Trophoblast cell (in vitro differentiated cells and primary cell): Measurements from ENCODE around the gene PKDREJ.

Source experiments
- DNase-seq, 2 donors: peaks; one replicate each; pipeline ENCODE4 v3.0.0-alpha.2; 2016
- H2AFZ ChIP-seq: 2 replicates; pipeline ENCODE4 v1.6.1; 2013; ENCODE audit warnings: low read length, moderate library complexity, mild to moderate bottlenecking; ENCODE audit not compliant: insufficient read depth, poor library complexity
- H2AK5ac ChIP-seq: 2 replicates; pipeline ENCODE4 v1.6.1; 2013; ENCODE audit warnings: mild to moderate bottlenecking, low read length
- H2BK120ac ChIP-seq: 2 replicates; pipeline ENCODE4 v1.6.1; 2013; ENCODE audit warnings: low read length, mild to moderate bottlenecking, moderate library complexity; ENCODE audit not compliant: insufficient read depth, poor library complexity
- H2BK12ac ChIP-seq: 2 replicates; pipeline ENCODE4 v1.6.1; 2013; ENCODE audit warnings: mild to moderate bottlenecking, low read length, moderate library complexity
- H2BK5ac ChIP-seq: 2 replicates; pipeline ENCODE4 v1.6.1; 2013; ENCODE audit warnings: low read length, low read depth, moderate library complexity, mild to moderate bottlenecking; ENCODE audit not compliant: poor library complexity
- H3K14ac ChIP-seq: 2 replicates; pipeline ENCODE4 v1.6.1; 2013; ENCODE audit warnings: mild to moderate bottlenecking, low read length
- H3K18ac ChIP-seq: 2 replicates; pipeline ENCODE4 v1.6.1; 2013; ENCODE audit warnings: mild to moderate bottlenecking, low read length
- H3K23ac ChIP-seq: 2 replicates; pipeline ENCODE4 v1.6.1; 2013; ENCODE audit warnings: low read length
- H3K27ac ChIP-seq: 2 replicates; pipeline ENCODE4 v1.5.1; 2013; ENCODE audit warnings: low read depth, mild to moderate bottlenecking, inconsistent platforms, low read length, moderate library complexity
- H3K27me3 ChIP-seq: 2 replicates; pipeline ENCODE4 v1.6.1; 2013; ENCODE audit warnings: inconsistent platforms, mild to moderate bottlenecking, low read length, moderate library complexity; ENCODE audit not compliant: insufficient read depth
- H3K36me3 ChIP-seq, 2 experiments: 1 replicate in 1 of 2; 2 replicates in 1 of 2; pipeline ENCODE4 v1.6.1; 2013; ENCODE audit warnings: low read length in 2 of 2, mild to moderate bottlenecking in 2 of 2, moderate library complexity in 1 of 2; ENCODE audit not compliant: insufficient read depth in 2 of 2, control insufficient read depth in 1 of 2
- H3K4ac ChIP-seq: 2 replicates; pipeline ENCODE4 v1.6.1; 2013; ENCODE audit warnings: low read depth, mild to moderate bottlenecking, low read length, moderate library complexity
- H3K4me1 ChIP-seq, 2 experiments: 1 replicate in 1 of 2; 2 replicates in 1 of 2; pipeline ENCODE4 v1.6.1; 2013; ENCODE audit warnings: low read length in 2 of 2, mild to moderate bottlenecking in 2 of 2, moderate library complexity in 1 of 2; ENCODE audit not compliant: insufficient read depth in 2 of 2, control insufficient read depth in 1 of 2
- H3K4me2 ChIP-seq: 2 replicates; pipeline ENCODE4 v1.6.1; 2013; ENCODE audit warnings: inconsistent platforms, mild to moderate bottlenecking, low read length, moderate library complexity
- H3K4me3 ChIP-seq: 2 replicates; pipeline ENCODE4 v1.5.1; 2013; ENCODE audit warnings: mild to moderate bottlenecking, low read depth, low read length, inconsistent platforms
- H3K79me1 ChIP-seq: one replicate; pipeline ENCODE4 v1.6.1; 2013; ENCODE audit warnings: low read length
- H3K79me2 ChIP-seq: 2 replicates; pipeline ENCODE4 v1.6.1; 2013; ENCODE audit warnings: low read length, mild to moderate bottlenecking; ENCODE audit not compliant: control insufficient read depth, insufficient read depth, poor library complexity
- H3K9ac ChIP-seq: 2 replicates; pipeline ENCODE4 v1.6.1; 2013; ENCODE audit warnings: mild to moderate bottlenecking, low read length
- H3K9me3 ChIP-seq: 2 replicates; pipeline ENCODE4 v1.6.1; 2013; ENCODE audit warnings: low read depth, mild to moderate bottlenecking, control low read depth, inconsistent platforms, low read length; ENCODE audit not compliant: insufficient read depth
- H4K12ac ChIP-seq: 2 replicates; pipeline ENCODE4 v1.6.1; 2013; ENCODE audit warnings: low read depth, mild to moderate bottlenecking, low read length, moderate library complexity
- H4K8ac ChIP-seq: 2 replicates; pipeline ENCODE4 v1.6.1; 2013; ENCODE audit warnings: low read depth, mild to moderate bottlenecking, low read length, moderate library complexity
- H4K91ac ChIP-seq: one replicate; pipeline ENCODE4 v1.6.1; 2013; ENCODE audit warnings: low read depth, mild to moderate bottlenecking, low read length, moderate library complexity
- WGBS: extraction: QIAGEN DNeasy Blood & Tissue Kit; methylation state at CpG from one replicate; pipeline ENCODE4 v1.1.7; 2013; ENCODE audit warnings: missing lambda C conversion rate; ENCODE audit not compliant: insufficient read length, insufficient coverage; ENCODE audit errors: extremely low coverage; 5-methylcytosine and 5-hydroxymethylcytosine counted together

The PKDREJ gene

DNA sequence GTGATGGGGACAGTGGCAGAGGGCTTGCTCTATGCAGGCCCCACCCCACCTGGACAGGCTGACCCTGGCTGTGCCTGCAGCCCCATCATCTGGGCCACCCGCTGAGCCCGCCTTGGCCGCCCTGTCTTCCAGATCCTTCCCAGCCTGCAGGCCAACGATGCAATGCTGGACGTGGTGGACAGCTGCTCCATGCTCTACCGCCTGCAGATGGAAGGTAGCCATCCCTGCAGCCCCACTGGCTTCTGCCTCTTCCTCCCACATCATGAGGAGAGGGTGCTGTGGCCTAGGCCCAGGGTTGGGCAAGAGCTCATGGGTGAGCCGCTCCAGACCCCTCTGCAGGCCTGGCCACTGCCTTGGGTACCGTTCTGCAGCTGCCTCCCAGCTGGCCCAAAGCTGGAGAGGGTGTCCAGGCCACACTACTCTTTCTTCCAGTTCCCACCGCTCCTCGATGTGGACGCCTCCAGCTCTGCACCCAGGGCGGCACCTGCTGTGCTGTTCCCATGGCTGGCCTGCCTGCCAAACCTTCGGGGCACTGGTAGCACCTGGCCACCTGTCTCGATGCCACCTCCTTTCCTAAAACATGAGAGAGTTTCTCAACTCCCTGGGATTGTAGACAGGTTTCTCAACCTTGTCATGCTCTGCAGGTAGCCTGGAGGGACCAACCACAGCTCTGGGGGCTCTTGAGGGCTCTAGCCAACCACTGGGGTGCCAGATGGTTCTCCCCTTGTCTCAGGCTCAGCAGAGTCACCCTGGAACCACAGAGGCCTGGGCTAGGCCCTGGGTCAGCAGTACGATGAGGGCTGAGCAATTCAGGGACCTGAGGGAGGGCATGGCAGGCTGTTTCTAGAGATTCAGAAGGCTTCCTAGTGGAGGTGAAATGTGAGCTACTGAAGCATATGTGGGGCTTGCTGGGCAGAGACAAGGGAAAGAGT, 24.1 kb upstream of the PKDREJ start:
- H3K9me3 ChIP-seq, result no peaks in the 10 kb centered on the region
- no peak overlapping the region for H3K23ac ChIP-seq
- no peak overlapping the region for H2BK5ac ChIP-seq
- no peak overlapping the region for H2BK120ac ChIP-seq
- no peak overlapping the region for H2AFZ ChIP-seq
- peaks cover 40 to 51% of the 10 kb centered on the region in 2 experiments for H3K36me3 ChIP-seq
- H3K4me3 ChIP-seq, result no peak overlapping the region
- H3K9ac ChIP-seq, result no peak overlapping the region
- H3K4me2 ChIP-seq, result no peak overlapping the region
- H3K79me1 ChIP-seq, result no peaks in the 10 kb centered on the region
- H3K4me1 ChIP-seq, result no peaks in the 10 kb centered on the region
- H3K14ac ChIP-seq, result no peak overlapping the region
- DNase-seq, result no peak
- H3K27me3 ChIP-seq, result no peaks in the 10 kb centered on the region
- H4K12ac ChIP-seq, result no peak overlapping the region
- H2AK5ac ChIP-seq, result no peak overlapping the region
- no peaks in the 10 kb centered on the region for H3K79me2 ChIP-seq
- no peak overlapping the region for H2BK12ac ChIP-seq
- H4K91ac ChIP-seq, result no peak overlapping the region
- no CpG with 5 or more reads among the region's 15 CpGs for WGBS
- no peak overlapping the region for H4K8ac ChIP-seq
- no peak overlapping the region for H3K27ac ChIP-seq
- no peak overlapping the region for H3K4ac ChIP-seq
- no peak overlapping the region for H3K18ac ChIP-seq

DNA sequence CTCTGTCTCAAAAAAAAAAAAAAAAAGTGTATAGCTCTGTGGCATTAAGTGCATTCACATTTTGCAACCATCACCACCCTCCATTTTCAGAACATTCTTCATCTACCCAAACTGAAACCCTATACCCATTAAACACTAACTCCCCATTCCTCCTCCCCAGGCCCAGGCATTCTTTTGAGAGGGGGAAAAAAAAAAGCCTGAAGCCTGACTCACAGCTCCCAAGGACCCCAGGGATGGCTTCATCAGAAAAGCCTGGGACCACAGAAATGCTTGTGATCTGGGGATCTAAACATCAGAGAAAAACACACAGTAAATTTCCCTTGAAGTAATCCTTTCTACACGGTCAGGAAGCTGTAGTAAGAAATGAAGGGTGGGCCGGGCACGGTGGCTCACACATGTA, 22.9 kb upstream of the PKDREJ start:
- Histone ChIP-seq H3K27me3 (no peaks in the 10 kb centered on the region), H2BK12ac (no peak overlapping the region), H2BK5ac (no peak overlapping the region), H3K79me2 (no peaks in the 10 kb centered on the region), H2AK5ac (no peak overlapping the region), H4K91ac (no peak overlapping the region), H3K4ac (no peak overlapping the region), H3K4me2 (no peak overlapping the region), H4K12ac (no peak overlapping the region), H3K36me3 (peaks cover 43 to 59% of the 10 kb centered on the region in 2 experiments), H3K27ac (no peak overlapping the region), H3K14ac (no peak overlapping the region), H2BK120ac (no peak overlapping the region), H3K9me3 (no peaks in the 10 kb centered on the region), H3K9ac (no peak overlapping the region), H3K4me1 (no peaks in the 10 kb centered on the region), H3K23ac (no peak overlapping the region), H2AFZ (no peak overlapping the region), H3K79me1 (no peaks in the 10 kb centered on the region), H3K4me3 (no peak overlapping the region), H3K18ac (no peak overlapping the region), H4K8ac (no peak overlapping the region)
- WGBS, result no CpG with 5 or more reads among the region's 3 CpGs
- no peak for DNase-seq

DNA sequence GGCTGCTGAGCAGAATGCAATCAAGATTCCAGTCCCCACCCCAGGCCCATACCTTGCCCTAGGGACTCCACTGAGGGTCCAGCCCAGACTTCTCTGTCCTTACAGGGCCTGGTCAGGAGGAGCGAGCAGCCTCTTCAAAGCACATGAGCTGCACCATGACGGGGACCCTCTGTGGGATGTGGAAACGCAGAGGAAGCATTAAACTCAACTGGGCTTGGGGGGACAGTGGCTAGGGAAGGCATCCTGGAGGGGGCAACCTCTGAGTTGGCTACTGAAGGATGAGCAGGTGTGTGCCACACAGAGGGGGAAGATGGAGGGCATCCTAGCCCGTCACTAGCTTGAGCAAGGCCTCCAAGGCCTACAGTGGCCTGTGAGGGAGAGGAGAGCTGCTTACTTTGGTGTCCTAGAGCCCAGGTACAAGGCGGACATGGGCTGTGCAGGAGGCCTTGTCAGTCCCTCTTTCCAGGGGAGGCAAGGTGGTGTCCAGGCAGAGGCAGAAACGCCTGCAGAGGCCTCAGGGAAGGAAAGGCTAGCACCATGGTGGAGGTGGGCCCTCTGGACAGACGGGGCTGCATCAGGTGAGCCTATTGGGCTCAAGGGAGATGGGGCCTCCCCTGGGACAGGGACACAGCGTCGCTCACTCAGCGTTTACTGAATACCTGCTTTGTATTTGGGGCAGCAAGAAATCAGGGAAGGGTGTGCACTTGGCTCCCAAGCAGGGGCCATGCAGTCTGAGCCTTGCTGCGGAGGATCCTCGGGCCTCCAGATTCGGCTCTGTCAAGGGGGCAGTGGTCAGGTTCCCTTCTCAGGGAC, 18.9 kb upstream of the PKDREJ start:
- H3K4ac ChIP-seq, result no peak overlapping the region
- no peak overlapping the region for H2BK5ac ChIP-seq
- no peak overlapping the region for H3K9ac ChIP-seq
- H3K4me2 ChIP-seq, result no peak overlapping the region
- H3K23ac ChIP-seq, result no peak overlapping the region
- no peak overlapping the region for H3K27ac ChIP-seq
- no CpG with 5 or more reads among the region's 13 CpGs for WGBS
- no peak overlapping the region for H3K18ac ChIP-seq
- H3K4me3 ChIP-seq, result no peak overlapping the region
- H2BK120ac ChIP-seq, result no peak overlapping the region
- H3K27me3 ChIP-seq, result no peaks in the 10 kb centered on the region
- H4K12ac ChIP-seq, result no peak overlapping the region
- no peak overlapping the region for H4K91ac ChIP-seq
- no peak overlapping the region for H2AFZ ChIP-seq
- peaks cover 58 to 73% of the 10 kb centered on the region in 2 experiments for H3K36me3 ChIP-seq
- H4K8ac ChIP-seq, result no peak overlapping the region
- no peak for DNase-seq
- H3K4me1 ChIP-seq, result no peaks in the 10 kb centered on the region
- no peaks in the 10 kb centered on the region for H3K9me3 ChIP-seq
- no peak overlapping the region for H3K14ac ChIP-seq
- no peaks in the 10 kb centered on the region for H3K79me1 ChIP-seq
- no peak overlapping the region for H2AK5ac ChIP-seq
- H3K79me2 ChIP-seq, result no peaks in the 10 kb centered on the region
- H2BK12ac ChIP-seq, result no peak overlapping the region

DNA sequence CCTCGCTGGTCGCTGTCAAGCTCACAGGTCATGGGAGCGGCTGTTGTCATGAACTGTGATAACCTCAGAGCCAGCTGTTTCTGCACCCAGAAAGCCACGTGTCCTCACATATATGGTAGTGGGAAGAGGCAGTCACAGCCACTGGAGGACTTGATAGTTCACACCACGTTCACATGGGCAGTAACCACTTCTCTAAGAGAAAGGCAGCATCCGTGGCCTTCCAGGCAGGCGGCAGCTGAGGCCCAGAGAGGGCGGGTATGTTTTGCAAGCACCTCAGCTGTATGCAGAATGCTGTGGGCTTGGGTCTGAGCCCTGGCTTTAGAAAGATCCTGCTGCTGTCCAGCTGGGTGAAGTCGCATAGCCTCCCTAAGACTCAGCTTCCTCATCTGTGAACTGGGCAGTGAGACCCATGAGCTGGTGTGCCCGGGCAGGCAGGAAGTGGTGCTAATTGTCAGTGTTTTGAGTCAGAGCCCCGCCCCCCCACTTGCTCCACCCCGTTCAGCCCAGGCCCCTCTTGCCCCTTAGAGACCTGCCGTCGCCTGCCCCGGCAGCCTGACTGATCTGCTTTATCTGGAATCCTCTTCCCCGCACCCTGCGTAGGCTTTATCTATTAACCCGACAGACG, 18.0 kb upstream of the PKDREJ start:
- Histone ChIP-seq H3K27me3 (no peaks in the 10 kb centered on the region), H2BK12ac (no peak overlapping the region), H2AFZ (no peak overlapping the region), H2BK120ac (no peak overlapping the region), H2AK5ac (no peak overlapping the region), H3K14ac (no peak overlapping the region), H3K18ac (no peak overlapping the region), H3K27ac (no peak overlapping the region), H3K36me3 (peaks cover 52 to 67% of the 10 kb centered on the region in 2 experiments), H3K9ac (no peak overlapping the region), H3K4me3 (no peak overlapping the region), H4K8ac (no peak overlapping the region), H3K9me3 (no peaks in the 10 kb centered on the region), H4K91ac (no peak overlapping the region), H2BK5ac (no peak overlapping the region), H3K79me1 (no peaks in the 10 kb centered on the region), H3K4ac (no peak overlapping the region), H3K23ac (no peak overlapping the region), H3K4me2 (no peak overlapping the region), H3K4me1 (no peaks in the 10 kb centered on the region), H3K79me2 (no peaks in the 10 kb centered on the region), H4K12ac (no peak overlapping the region)
- DNase-seq, result no peak
- WGBS, result no CpG with 5 or more reads among the region's 19 CpGs
